H1 (cell line): ENCODE data around the gene OXNAD1. TPM values are rescaled to one million over a fixed set of nuclear protein-coding genes. Genes with fewer than 3 reads are reported as not detected.
A peak's percentile ranks its signal among the peaks of the same experiment; 100 is the strongest.

Experiments used
- CTCF ChIA-PET: fragments of 300-600 bp; sonication (Branson Sonifier 250); formaldehyde crosslinking; loops from one replicate; lab custom pipeline; 2021; ENCODE audit not compliant: partially characterized antibody; lab: Charles Lee
- POLR2A ChIA-PET: fragments of 300-600 bp; sonication (Branson Sonifier 250); formaldehyde crosslinking; loops from one replicate; lab custom pipeline; 2021; ENCODE audit warnings: inconsistent platforms; ENCODE audit not compliant: partially characterized antibody; lab: Charles Lee
- DNase-seq, 2 experiments: peaks; one replicate each; pipeline versions ENCODE4 v3.0.0 to v3.0.0-alpha.2; 2010 to 2022; ENCODE audit warnings: low spot score in 2 of 2, low read depth in 1 of 2, mixed read lengths in 1 of 2
- FAIRE-seq: peaks from 2 replicates; lab custom pipeline; 2011; peaks lifted over from hg19 to GRCh38; lab: Jason Lieb, UNC
- H2AFZ ChIP-seq: 2 replicates; pipeline ENCODE4 v1.8.1; 2012; ENCODE audit warnings: low read length, inconsistent platforms
- H2AK5ac ChIP-seq: 2 replicates; pipeline ENCODE4 v1.6.1; 2013; ENCODE audit warnings: low read depth, low read length
- H2BK120ac ChIP-seq: replicated peaks from 2 replicates; pipeline ENCODE3; 2013; ENCODE audit warnings: low read depth, low read length, inconsistent platforms
- H2BK12ac ChIP-seq: 2 replicates; pipeline ENCODE4 v1.6.1; 2013; ENCODE audit warnings: low read depth, low read length
- H2BK15ac ChIP-seq: 2 replicates; pipeline ENCODE4 v1.6.1; 2013; ENCODE audit warnings: low read length
- H2BK20ac ChIP-seq: 2 replicates; pipeline ENCODE4 v1.6.1; 2013; ENCODE audit warnings: low read length
- H2BK5ac ChIP-seq: 2 replicates; pipeline ENCODE4 v1.6.1; 2013; ENCODE audit warnings: low read depth, low read length
- H3K14ac ChIP-seq: 2 replicates; pipeline ENCODE4 v1.6.1; 2013; ENCODE audit warnings: inconsistent platforms; ENCODE audit not compliant: insufficient read length
- H3K18ac ChIP-seq: 2 replicates; pipeline ENCODE4 v1.6.1; 2013; ENCODE audit warnings: low read length; ENCODE audit errors: extremely low read depth
- H3K23ac ChIP-seq: 2 replicates; pipeline ENCODE4 v1.6.1; 2013; ENCODE audit warnings: inconsistent platforms; ENCODE audit not compliant: insufficient read length
- H3K23me2 ChIP-seq: 2 replicates; pipeline ENCODE4 v1.6.1; 2013; ENCODE audit warnings: low read depth, low read length
- H3K27ac ChIP-seq: 2 replicates; pipeline ENCODE4 v1.6.1; 2011; ENCODE audit warnings: low read depth, low read length, inconsistent platforms
- H3K27me3 ChIP-seq, 4 experiments: replicated peaks in 1 of 4; 1 replicate in 1 of 4; 2 replicates in 3 of 4; pipeline versions ENCODE4 v1.6.1 to v1.8.1; 2011 to 2013; ENCODE audit warnings: low read length in 3 of 4, mild to moderate bottlenecking in 3 of 4, inconsistent platforms in 2 of 4, mixed read lengths in 2 of 4, moderate library complexity in 1 of 4; ENCODE audit not compliant: control insufficient read depth in 3 of 4, insufficient read depth in 3 of 4; ENCODE audit errors: extremely low read depth in 1 of 4
- H3K36me3 ChIP-seq, 4 experiments: 2 replicates each; pipeline versions ENCODE4 v1.6.1 to v1.8.1; 2011 to 2013; ENCODE audit warnings: mild to moderate bottlenecking in 4 of 4, low read length in 3 of 4, moderate library complexity in 2 of 4, control low read depth in 1 of 4, inconsistent platforms in 1 of 4; ENCODE audit not compliant: insufficient read depth in 4 of 4, control insufficient read depth in 2 of 4
- H3K4ac ChIP-seq: replicated peaks from 2 replicates; pipeline ENCODE3; 2013; ENCODE audit warnings: low read length, low read depth, mixed read lengths, inconsistent platforms; ENCODE audit not compliant: insufficient read length
- H3K4me1 ChIP-seq, 4 experiments: replicated peaks in 1 of 4; 1 replicate in 1 of 4; 2 replicates in 3 of 4; pipeline versions ENCODE4 v1.6.1 to v1.8.1; 2011 to 2013; ENCODE audit warnings: low read length in 3 of 4, inconsistent platforms in 2 of 4, mixed read lengths in 1 of 4; ENCODE audit not compliant: insufficient read depth in 4 of 4, control insufficient read depth in 3 of 4
- H3K4me2 ChIP-seq, 2 experiments: 2 replicates each; pipeline versions ENCODE4 v1.6.1 to v1.8.1; 2011 to 2013; ENCODE audit warnings: low read depth in 2 of 2, low read length in 2 of 2, control low read depth in 1 of 2, inconsistent platforms in 1 of 2, mild to moderate bottlenecking in 1 of 2; ENCODE audit not compliant: insufficient read depth in 1 of 2
- H3K4me3 ChIP-seq, 4 experiments: fragments of 200-600, 300-600 bp in 1 of 4; sonication (generic), shearing (Covaris generic), sonication (Bioruptor Twin) in 1 of 4; 2 replicates each; pipeline versions ENCODE4 v1.5.1 to v1.8.1; 2011 to 2016; ENCODE audit warnings: low read length in 4 of 4, low read depth in 3 of 4, control low read depth in 2 of 4, inconsistent platforms in 2 of 4, mild to moderate bottlenecking in 2 of 4, mixed read lengths in 1 of 4, moderate library complexity in 1 of 4; ENCODE audit not compliant: insufficient read depth in 2 of 4; ENCODE audit errors: extremely low read depth in 1 of 4
- H3K56ac ChIP-seq: replicated peaks from 2 replicates; pipeline ENCODE3; 2013; ENCODE audit warnings: low read depth, mild to moderate bottlenecking, mixed read lengths, low read length, inconsistent platforms; ENCODE audit not compliant: insufficient read length
- H3K79me1 ChIP-seq: 2 replicates; pipeline ENCODE4 v1.6.1; 2013; ENCODE audit warnings: low read depth, low read length, control low read depth
- H3K79me2 ChIP-seq, 2 experiments: 2 replicates each; pipeline versions ENCODE4 v1.6.1 to v1.8.1; 2012 to 2013; ENCODE audit warnings: low read length in 2 of 2, mild to moderate bottlenecking in 2 of 2, inconsistent platforms in 1 of 2; ENCODE audit not compliant: insufficient read depth in 2 of 2, control insufficient read depth in 1 of 2
- H3K9ac ChIP-seq, 4 experiments: replicated peaks in 1 of 4; 1 replicate in 1 of 4; 2 replicates in 3 of 4; pipeline versions ENCODE4 v1.6.1 to v1.8.1; 2011 to 2013; ENCODE audit warnings: low read depth in 3 of 4, low read length in 3 of 4, control low read depth in 2 of 4, mild to moderate bottlenecking in 2 of 4, moderate library complexity in 2 of 4, inconsistent platforms in 1 of 4; ENCODE audit errors: extremely low read depth in 1 of 4
- H3K9me3 ChIP-seq, 2 experiments: 2 replicates each; pipeline versions ENCODE4 v1.6.1 to v1.8.1; 2012 to 2013; ENCODE audit warnings: mild to moderate bottlenecking in 2 of 2, moderate library complexity in 2 of 2, control low read depth in 1 of 2, inconsistent platforms in 1 of 2, low read depth in 1 of 2, low read length in 1 of 2, mixed read lengths in 1 of 2; ENCODE audit not compliant: insufficient read depth in 2 of 2
- H4K20me1 ChIP-seq, 2 experiments: replicated peaks in 1 of 2; 2 replicates each; pipeline versions ENCODE3 to v1.8.1; 2011 to 2013; ENCODE audit warnings: inconsistent platforms in 2 of 2, low read length in 2 of 2, mild to moderate bottlenecking in 1 of 2; ENCODE audit not compliant: insufficient read depth in 2 of 2, control insufficient read depth in 1 of 2
- H4K5ac ChIP-seq: 2 replicates; pipeline ENCODE4 v1.6.1; 2013; ENCODE audit warnings: low read length, low read depth, mixed read lengths, inconsistent platforms; ENCODE audit not compliant: insufficient read length
- H4K8ac ChIP-seq: 2 replicates; pipeline ENCODE4 v1.8.0; 2013; ENCODE audit warnings: mild to moderate bottlenecking, moderate library complexity, low read length, inconsistent platforms; ENCODE audit not compliant: insufficient read depth; ENCODE audit errors: extremely low read depth
- H4K91ac ChIP-seq: replicated peaks from 2 replicates; pipeline ENCODE3; 2013; ENCODE audit warnings: low read length, mixed read lengths, inconsistent platforms; ENCODE audit not compliant: insufficient read length
- BCL11A ChIP-seq, 2 experiments: IDR thresholded peaks; one replicate each; pipeline ENCODE4 v1.6.1; 2011; ENCODE audit warnings: low read depth in 2 of 2, low read length in 2 of 2, mild to moderate bottlenecking in 2 of 2
- CBX8 ChIP-seq: fragments of 300-800, 300-1000 bp; sonication (generic); IDR thresholded peaks from 2 replicates; pipeline ENCODE4 v1.7.1; 2016; ENCODE audit warnings: low read depth, low read length, borderline replicate concordance
- EP300 ChIP-seq, 2 experiments: IDR thresholded peaks; 1 replicate in 1 of 2; 2 replicates in 1 of 2; pipeline ENCODE4 v1.6.1; 2011 to 2012; ENCODE audit warnings: low read depth in 2 of 2, low read length in 2 of 2, mild to moderate bottlenecking in 2 of 2, borderline replicate concordance in 1 of 2, inconsistent platforms in 1 of 2, moderate library complexity in 1 of 2
- FOSL1 ChIP-seq: IDR thresholded peaks from 2 replicates; pipeline ENCODE4 v1.6.1; 2011; ENCODE audit warnings: mild to moderate bottlenecking, low read depth, low read length, moderate library complexity; ENCODE audit not compliant: insufficient read depth
- HDAC2 ChIP-seq, 2 experiments: fragments of 300-600 bp in 1 of 2; sonication (generic) in 1 of 2; IDR thresholded peaks; 2 replicates each; pipeline ENCODE4 v1.6.1; 2011 to 2012; ENCODE audit warnings: low read depth in 2 of 2, low read length in 2 of 2, mild to moderate bottlenecking in 2 of 2, moderate library complexity in 2 of 2, borderline replicate concordance in 1 of 2, inconsistent platforms in 1 of 2
- RXRA ChIP-seq: IDR thresholded peaks from 2 replicates; pipeline ENCODE4 v1.6.1; 2011; ENCODE audit warnings: low read depth, mild to moderate bottlenecking, low read length, moderate library complexity; ENCODE audit not compliant: insufficient read depth
- SAP30 ChIP-seq: fragments of 300-600 bp; sonication (generic); IDR thresholded peaks from 2 replicates; pipeline ENCODE4 v1.7.1; 2012; ENCODE audit warnings: low read length, moderate library complexity, mild to moderate bottlenecking, inconsistent platforms; ENCODE audit not compliant: insufficient read depth, insufficient replicate concordance
- SP1 ChIP-seq: IDR thresholded peaks from 2 replicates; pipeline ENCODE4 v1.6.1; 2011; ENCODE audit warnings: low read depth, low read length
- TAF7 ChIP-seq: optimal IDR thresholded peaks from 2 replicates; pipeline ENCODE3; 2011; ENCODE audit warnings: low read depth, mild to moderate bottlenecking, inconsistent platforms, low read length, moderate library complexity, borderline replicate concordance
- WGBS, 2 experiments: shearing (Covaris generic) in 1 of 2; methylation state at CpG; one replicate each; pipeline versions ENCODE4 v1.1.6 to v1.1.7; 2013 to 2015; ENCODE audit warnings: low lambda C conversion rate in 2 of 2, mixed read lengths in 2 of 2, inconsistent platforms in 1 of 2, low coverage in 1 of 2, missing lambda C conversion rate in 1 of 2; ENCODE audit not compliant: insufficient replicate concordance in 2 of 2, insufficient coverage in 1 of 2, insufficient read length in 1 of 2; ENCODE audit errors: extremely low coverage in 1 of 2, missing lambda C conversion rate in 1 of 2; 5-methylcytosine and 5-hydroxymethylcytosine counted together
- polyA plus RNA-seq, 7 experiments: library from polyadenylated mRNA; depleted of rRNA in 3 of 7; stranded (reverse) in 5 of 7; unstranded in 2 of 7; fragments of >200 nt in 5 of 7; fragments of 200-250 nt in 2 of 7; gene quantifications; 1 replicate in 5 of 7; 2 replicates in 1 of 7; 4 replicates in 1 of 7; pipeline versions ENCODE4 v1.2.1 to v1.2.3, GENCODE V29; 2011 to 2013; ENCODE audit warnings: missing spikeins in 2 of 7, mixed read lengths in 2 of 7
- total RNA-seq: library from RNA; stranded (reverse); fragmentation: NEBNext Ultra II Directional; extraction: Animal tissue kit (Norgen Biotek cat#: 25700); gene quantifications from 2 replicates; pipeline ENCODE4 v1.2.1, GENCODE V29; 2021
- TF ChIP-seq, protein P1 (sequence below): IDR thresholded peaks from 2 replicates; pipeline ENCODE4 v1.6.1; 2011; ENCODE audit warnings: low read length, improper control_type of control experiment

The OXNAD1 gene
- total and polyA plus RNA-seq, 2 of the 8 experiments (the other 6 are each of a cell fraction or from before 2014, with no cell fraction given) = 14.9 to 24.8 TPM

- no peak overlapping the region for H2AFZ ChIP-seq
- H3K23me2 ChIP-seq = no peaks in the 10 kb centered on the region
- no peak overlapping the region; a peak in 1 of 4 replicates for H3K4me2 ChIP-seq
- ChIA-PET CTCF (interaction anchor here (0.8 to 4.4 kb wide), 6 partner anchors 9 to 66 kb away, joined by 3 to 19 read pairs (median 3); no protein-coding TSS in a partner anchor), POLR2A (interaction anchor here (0.5 kb wide), 1 partner anchor 18 kb away, joined by 3 read pairs; no protein-coding TSS in a partner anchor)
- no peak overlapping the region for H4K5ac ChIP-seq
- no peak overlapping the region for H3K4me3 ChIP-seq
- H3K9me3 ChIP-seq = peaks cover 0 to 4% of the 10 kb centered on the region in 2 experiments; a peak in 1 of 4 replicates
- H4K91ac ChIP-seq = no peak overlapping the region
- peaks cover 7 to 29% (median 21%) of the 10 kb centered on the region in 4 experiments; a peak in 6 of 7 replicates for H3K4me1 ChIP-seq
- peaks cover 4% of the 10 kb centered on the region; the same call in 1 of the 2 replicates for H3K79me1 ChIP-seq
- no peak overlapping the region for H3K23ac ChIP-seq
- H2BK20ac ChIP-seq = peak overlapping the region; percentile 13; the same call in 1 of the 2 replicates
- H2BK15ac ChIP-seq = no peak overlapping the region
- H2BK120ac ChIP-seq = peak overlapping the region; percentile 61
- no peaks in the 10 kb centered on the region for H3K27me3 ChIP-seq
- no peaks in the 10 kb centered on the region for H3K79me2 ChIP-seq
- no peak overlapping the region for H3K27ac ChIP-seq
- H2BK12ac ChIP-seq = no peak overlapping the region; the same call in 1 of the 2 replicates
- WGBS, 2 experiments = 81% methylated on average over 2 of the region's 2 CpGs; no CpG with 5 or more reads in 1 of the 2 experiments
- H3K36me3 ChIP-seq = peaks cover 0 to 39% (median 12%) of the 10 kb centered on the region in 4 experiments; a peak in 5 of 8 replicates
- no peak overlapping the region for H3K56ac ChIP-seq
- H2BK5ac ChIP-seq = no peak overlapping the region
- H3K9ac ChIP-seq = no peak overlapping the region
- no peak overlapping the region for H3K4ac ChIP-seq
- H3K14ac ChIP-seq = no peak overlapping the region
- no peak overlapping the region for H4K8ac ChIP-seq
- DNase-seq (no peak), FAIRE-seq (no peak)
- no peaks in the 10 kb centered on the region for H4K20me1 ChIP-seq
- no peak overlapping the region for H2AK5ac ChIP-seq
- H3K18ac ChIP-seq = no peak overlapping the region
- no peak for TF ChIP-seq EP300 (IDR thresholded peaks at IDR 0.05; ENCODE audit: borderline replicate concordance in 1 of 2, low read depth in 2 of 2, low read length in 2 of 2)
- no peak for TF ChIP-seq SP1
- TF ChIP-seq, protein P1, sequence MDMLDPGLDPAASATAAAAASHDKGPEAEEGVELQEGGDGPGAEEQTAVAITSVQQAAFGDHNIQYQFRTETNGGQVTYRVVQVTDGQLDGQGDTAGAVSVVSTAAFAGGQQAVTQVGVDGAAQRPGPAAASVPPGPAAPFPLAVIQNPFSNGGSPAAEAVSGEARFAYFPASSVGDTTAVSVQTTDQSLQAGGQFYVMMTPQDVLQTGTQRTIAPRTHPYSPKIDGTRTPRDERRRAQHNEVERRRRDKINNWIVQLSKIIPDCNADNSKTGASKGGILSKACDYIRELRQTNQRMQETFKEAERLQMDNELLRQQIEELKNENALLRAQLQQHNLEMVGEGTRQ = no peak
- TF ChIP-seq RXRA = no peak
- TF ChIP-seq TAF7 = no peak
- no peak for TF ChIP-seq FOSL1
- no peak for TF ChIP-seq BCL11A (IDR thresholded peaks at IDR 0.05; ENCODE audit: low read depth in 2 of 2, low read length in 2 of 2)
- no peak for TF ChIP-seq SAP30
- TF ChIP-seq CBX8 = no peak
- TF ChIP-seq HDAC2 (IDR thresholded peaks at IDR 0.05; ENCODE audit: borderline replicate concordance in 1 of 2, low read depth in 2 of 2, low read length in 2 of 2) = no peak
Observed at GRCh38 chr3:16300307-16300706, 35.3 kb downstream of the OXNAD1 start.
